MCF 10A (cell line): ENCODE data around the gene ASIC3. TPM values are rescaled to one million over a fixed set of nuclear protein-coding genes. Genes with fewer than 3 reads are reported as not detected.

Experiments
- BruUV-seq: library from RNA; stranded (reverse); fragments of 400-500 nt; replicated peaks from 2 replicates; lab custom pipeline; 2021; lab: Mats Ljungman, UMichigan
- CTCF ChIA-PET: fragments of 300-600 bp; sonication (Branson Sonifier 250); formaldehyde crosslinking; extraction: SDS; loops from one replicate; lab custom pipeline; 2021; ENCODE audit warnings: antibody characterized with exemption, inconsistent platforms; lab: Yijun Ruan, JAX
- POLR2A ChIA-PET: fragments of 300-600, 350-650 bp; sonication (Branson Sonifier 250); formaldehyde crosslinking; extraction: SDS; loops from one replicate; lab custom pipeline; 2020; ENCODE audit warnings: antibody characterized with exemption, inconsistent platforms; lab: Yijun Ruan, JAX
- DNase-seq: peaks from one replicate; pipeline ENCODE4 v3.0.0-alpha.2; 2018; ENCODE audit not compliant: unreplicated experiment
- H3K27ac Mint-ChIP-seq: one replicate; pipeline ENCODE4 v1.8.0; 2022; ENCODE audit warnings: mild to moderate bottlenecking, low read depth, mixed read lengths; ENCODE audit not compliant: unreplicated experiment
- H3K27me3 Mint-ChIP-seq: one replicate; pipeline ENCODE4 v1.8.0; 2022; ENCODE audit warnings: mixed read lengths; ENCODE audit not compliant: insufficient read depth, unreplicated experiment
- H3K36me3 Mint-ChIP-seq: one replicate; pipeline ENCODE4 v1.8.0; 2022; ENCODE audit warnings: mild to moderate bottlenecking, moderate library complexity, mixed read lengths; ENCODE audit not compliant: insufficient read depth, unreplicated experiment
- H3K4me1 Mint-ChIP-seq: one replicate; pipeline ENCODE4 v1.8.0; 2022; ENCODE audit warnings: mixed read lengths; ENCODE audit not compliant: insufficient read depth, unreplicated experiment
- H3K4me3 Mint-ChIP-seq: one replicate; pipeline ENCODE4 v1.8.0; 2022; ENCODE audit warnings: mild to moderate bottlenecking, moderate library complexity, mixed read lengths; ENCODE audit not compliant: unreplicated experiment
- H3K9me3 Mint-ChIP-seq: one replicate; pipeline ENCODE4 v1.8.0; 2022; ENCODE audit warnings: mixed read lengths; ENCODE audit not compliant: unreplicated experiment
- CTCF ChIP-seq: fragments of 200-600 bp; IDR thresholded peaks from one replicate; pipeline ENCODE4 v1.8.0; 2022; ENCODE audit warnings: antibody characterized with exemption, mild to moderate bottlenecking; ENCODE audit not compliant: unreplicated experiment
- intact Hi-C: fragments of 100-400 bp; cut with micrococcal nuclease; formaldehyde crosslinking; loops from 2 replicates; pipeline ENCODE4 v1.14.1; 2022
- total RNA-seq: library from RNA; stranded (reverse); gene quantifications from 2 replicates; pipeline ENCODE4 v1.2.3, GENCODE V29; 2022

The ASIC3 gene
- total RNA-seq, 1 experiment from 2014 or later, result 3.9 TPM

DNA sequence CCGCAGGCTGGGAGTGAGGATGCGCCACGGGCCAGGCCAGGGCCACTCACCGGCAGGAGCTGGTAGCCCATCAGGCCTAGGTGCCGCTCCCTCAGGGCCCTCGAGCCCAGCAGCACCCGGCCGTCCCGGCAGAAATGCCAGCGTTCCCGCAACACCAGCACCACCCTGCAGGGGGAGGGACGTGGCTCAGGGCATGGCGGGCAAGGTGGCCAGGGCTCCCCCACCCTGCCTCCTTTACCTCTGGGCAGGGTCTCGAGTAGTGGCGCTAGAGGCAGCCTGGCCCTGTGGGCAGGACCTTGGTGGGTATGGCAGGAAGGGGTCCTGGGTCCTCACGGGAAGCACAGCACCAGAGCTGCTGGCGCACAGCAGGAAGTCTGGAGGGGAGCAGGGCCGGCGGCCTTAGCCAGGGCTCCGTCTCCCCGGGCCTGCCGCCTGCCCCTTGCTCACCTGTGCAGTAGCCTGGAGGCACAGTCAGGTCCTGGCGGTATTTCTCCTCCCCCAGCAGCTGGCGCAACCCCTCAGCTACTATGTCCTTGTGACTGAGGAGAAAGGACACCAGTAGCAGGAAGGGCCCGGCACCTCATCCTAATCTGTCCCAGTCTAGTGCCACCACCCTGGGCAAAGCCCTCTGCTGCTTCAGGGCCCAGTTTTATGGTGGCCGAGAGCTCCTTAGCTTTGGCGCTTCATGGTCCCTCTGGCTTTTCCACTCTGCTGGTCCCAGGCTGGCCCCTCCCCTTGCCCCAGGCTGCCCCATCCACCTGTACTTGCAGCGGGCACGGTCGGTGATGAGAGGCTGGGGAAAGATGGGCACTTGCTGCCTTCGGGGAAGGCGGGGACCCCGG lies 28.8 kb downstream of the ASIC3 start:
- no peak for DNase-seq
- H3K27ac Mint-ChIP-seq, result no peak overlapping the region
- no peak overlapping the region for H3K4me3 Mint-ChIP-seq
- BruUV-seq, result no TSS peak
- peak; percentile 36 for TF ChIP-seq CTCF
- CTCF ChIA-PET, result interaction anchor here (1.5 to 2.2 kb wide), 3 partner anchors 11 to 33 kb away, joined by 4 to 8 read pairs (median 4); no protein-coding TSS in a partner anchor
- peaks cover 16% of the 10 kb centered on the region for H3K4me1 Mint-ChIP-seq
- no peaks in the 10 kb centered on the region for H3K27me3 Mint-ChIP-seq
- peaks cover 36% of the 10 kb centered on the region for H3K36me3 Mint-ChIP-seq
- intact Hi-C loops, result no loop called here
- POLR2A ChIA-PET, result interaction anchor here (0.6 to 2.4 kb wide), 4 partner anchors 14 to 51 kb away, joined by 3 to 13 read pairs (median 6); no protein-coding TSS in a partner anchor
- no peaks in the 10 kb centered on the region for H3K9me3 Mint-ChIP-seq

DNA sequence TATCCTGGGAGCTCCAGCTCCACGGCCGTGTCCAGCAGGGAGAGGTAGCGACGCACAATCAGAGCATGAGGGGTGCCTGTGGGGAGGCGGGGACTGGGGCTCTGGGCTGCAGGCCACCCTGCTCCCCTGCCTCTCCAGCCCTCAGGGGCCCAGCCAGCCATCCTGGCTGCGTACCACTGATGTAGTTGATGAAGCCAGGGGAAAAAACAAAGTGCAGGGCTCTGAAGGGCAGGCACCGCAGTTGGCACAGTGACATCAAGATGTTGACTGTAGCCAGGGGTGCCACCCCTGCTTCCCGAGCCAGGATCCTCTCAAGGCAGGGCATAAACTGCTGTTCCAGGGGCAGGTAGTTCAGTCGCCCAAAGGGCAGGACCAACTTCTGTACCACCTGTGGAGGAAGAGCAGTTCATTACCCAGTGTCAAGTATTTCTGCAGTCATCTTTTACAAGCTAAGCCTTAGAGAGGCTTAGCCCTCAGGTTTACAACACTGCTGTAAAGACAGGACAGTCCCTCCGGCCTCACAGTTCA lies 29.4 kb downstream of the ASIC3 start:
- intact Hi-C loops, result no loop called here
- Mint-ChIP-seq H3K36me3 (peaks cover 36% of the 10 kb centered on the region), H3K27ac (no peak overlapping the region), H3K4me1 (peaks cover 21% of the 10 kb centered on the region), H3K27me3 (no peaks in the 10 kb centered on the region), H3K4me3 (peak overlapping the region; percentile 25), H3K9me3 (no peaks in the 10 kb centered on the region)
- POLR2A ChIA-PET, result interaction anchor here (0.6 to 2.4 kb wide), 5 partner anchors 10 to 52 kb away, joined by 3 to 7 read pairs (median 4); partner anchors contain the start of gene ABCB8
- TF ChIP-seq CTCF, result no peak
- CTCF ChIA-PET, result interaction anchor here (0.7 to 2.2 kb wide), 4 partner anchors 18 to 293 kb away, joined by 4 to 8 read pairs (median 4); no protein-coding TSS in a partner anchor
- DNase-seq, result no peak
- BruUV-seq, result no TSS peak

DNA sequence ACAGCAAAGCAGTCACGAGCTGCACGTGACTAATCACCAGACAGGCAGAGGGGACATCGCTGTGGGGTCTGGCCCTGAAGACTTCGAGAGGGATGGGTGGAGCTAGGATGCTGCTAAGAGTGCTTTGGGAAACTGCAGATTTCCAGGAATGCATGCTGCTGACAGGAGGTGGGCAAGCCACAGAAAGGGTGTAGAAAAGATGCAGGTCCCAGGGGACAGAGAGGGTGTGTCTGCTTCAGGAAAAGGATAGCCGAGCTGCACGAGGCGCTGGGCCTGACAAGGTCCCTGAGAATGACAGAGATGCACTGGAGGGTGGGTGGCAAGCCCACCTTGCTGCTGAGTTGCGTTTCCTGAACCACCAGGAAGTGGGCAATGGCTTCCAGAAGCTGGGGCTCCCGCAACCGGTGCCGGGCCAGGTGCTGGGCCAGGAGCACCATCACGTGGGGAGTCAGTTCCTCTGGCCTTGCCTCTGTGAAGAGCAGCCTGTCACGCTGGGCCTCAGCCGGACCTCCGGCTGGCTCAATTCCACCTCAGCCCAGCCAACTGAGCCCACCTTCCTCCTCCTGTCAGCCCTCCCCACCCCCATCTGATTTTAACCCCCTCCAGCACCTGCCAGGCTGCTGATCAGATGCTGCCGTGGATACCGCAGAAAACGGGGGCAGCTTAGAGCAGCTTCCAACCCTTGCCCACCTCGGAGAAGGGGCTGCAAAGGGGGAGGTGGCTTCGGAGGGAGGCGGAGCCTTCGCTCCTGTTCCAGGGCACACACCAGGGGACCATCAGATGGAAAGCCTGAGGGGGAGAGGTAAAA lies 30.1 kb downstream of the ASIC3 start:
- DNase-seq, result no peak
- no peak overlapping the region for H3K27ac Mint-ChIP-seq
- H3K9me3 Mint-ChIP-seq, result no peaks in the 10 kb centered on the region
- ChIA-PET POLR2A (interaction anchor here (0.6 to 2.4 kb wide), 5 partner anchors 11 to 50 kb away, joined by 3 to 7 read pairs (median 3); partner anchors contain the start of gene ABCB8), CTCF (interaction anchor here (0.7 to 1.5 kb wide), 3 partner anchors 18 to 293 kb away, joined by 4 read pairs; no protein-coding TSS in a partner anchor)
- peak overlapping the region; percentile 91 for H3K4me3 Mint-ChIP-seq
- intact Hi-C loops, result no loop called here
- H3K27me3 Mint-ChIP-seq, result no peaks in the 10 kb centered on the region
- no TSS peak for BruUV-seq
- H3K36me3 Mint-ChIP-seq, result peaks cover 39% of the 10 kb centered on the region
- TF ChIP-seq CTCF, result no peak
- peaks cover 24% of the 10 kb centered on the region for H3K4me1 Mint-ChIP-seq
